KOPT-K1 (cell line): ENCODE results near the gene WFIKKN2.

Source experiments
- H3K27ac ChIP-seq: fragments of 200-600 bp; sonication (generic); 2 replicates; pipeline ENCODE4 v1.5.1; 2016; ENCODE audit warnings: antibody characterized with exemption, mild to moderate bottlenecking, low read depth, low read length; ENCODE audit not compliant: poor library complexity, severe bottlenecking
- H3K36me3 ChIP-seq: fragments of 200-600 bp; sonication (generic); 2 replicates; pipeline ENCODE4 v1.5.1; 2017; ENCODE audit warnings: antibody characterized with exemption, mild to moderate bottlenecking, low read length, moderate library complexity; ENCODE audit not compliant: insufficient read depth
- H3K9me3 ChIP-seq: fragments of 200-600 bp; sonication (generic); 2 replicates; pipeline ENCODE4 v1.5.1; 2017; ENCODE audit warnings: antibody characterized with exemption, low read length, mild to moderate bottlenecking; ENCODE audit not compliant: insufficient read depth, poor library complexity, severe bottlenecking

WFIKKN2 gene

GRCh38 chr17:50835301-50836234, at the start of gene WFIKKN2:
TSS of gene WFIKKN2 (plus strand) at chr17:50835586. CDS start at chr17:50835938, 352 bp downstream.
- no peaks in the 10 kb centered on the region for H3K9me3 ChIP-seq
- H3K36me3 ChIP-seq: no peaks in the 10 kb centered on the region
- no peak within 1 kb of the TSS for H3K27ac ChIP-seq

- no peaks in the 10 kb centered on the region for H3K36me3 ChIP-seq
- H3K27ac ChIP-seq: no peak overlapping the region
- no peaks in the 10 kb centered on the region for H3K9me3 ChIP-seq
These were observed 49.3 kb upstream of the WFIKKN2 start for GRCh38 chr17:50785946-50786570.

GRCh38 chr17:50787106-50787505, 48.3 kb upstream of the WFIKKN2 start:
- no peak overlapping the region for H3K27ac ChIP-seq
- no peaks in the 10 kb centered on the region for H3K9me3 ChIP-seq
- no peaks in the 10 kb centered on the region for H3K36me3 ChIP-seq

- H3K9me3 ChIP-seq: no peaks in the 10 kb centered on the region
- H3K27ac ChIP-seq: no peak overlapping the region
- H3K36me3 ChIP-seq: no peaks in the 10 kb centered on the region
These were observed 44.8 kb upstream of the WFIKKN2 start for GRCh38 chr17:50790618-50791017.

GRCh38 chr17:50792132-50792531, 43.3 kb upstream of the WFIKKN2 start:
- no peak overlapping the region for H3K27ac ChIP-seq
- H3K9me3 ChIP-seq: no peaks in the 10 kb centered on the region
- H3K36me3 ChIP-seq: no peaks in the 10 kb centered on the region

GRCh38 chr17:50793007-50793406, 42.4 kb upstream of the WFIKKN2 start:
- Histone ChIP-seq H3K36me3 (no peaks in the 10 kb centered on the region), H3K27ac (no peak overlapping the region), H3K9me3 (no peaks in the 10 kb centered on the region)

- Histone ChIP-seq H3K9me3 (no peaks in the 10 kb centered on the region), H3K36me3 (no peaks in the 10 kb centered on the region), H3K27ac (no peak overlapping the region)
These were observed 41.0 kb upstream of the WFIKKN2 start for GRCh38 chr17:50794361-50794760.

- Histone ChIP-seq H3K36me3 (no peaks in the 10 kb centered on the region), H3K27ac (no peak overlapping the region), H3K9me3 (no peaks in the 10 kb centered on the region)
These were observed 38.1 kb upstream of the WFIKKN2 start for GRCh38 chr17:50797135-50797810.

- H3K9me3 ChIP-seq: no peaks in the 10 kb centered on the region
- no peaks in the 10 kb centered on the region for H3K36me3 ChIP-seq
- no peak overlapping the region for H3K27ac ChIP-seq
These were observed 36.7 kb upstream of the WFIKKN2 start for GRCh38 chr17:50798424-50799288.

GRCh38 chr17:50799582-50799981, 35.8 kb upstream of the WFIKKN2 start:
- H3K36me3 ChIP-seq: no peaks in the 10 kb centered on the region
- H3K27ac ChIP-seq: no peak overlapping the region
- H3K9me3 ChIP-seq: no peaks in the 10 kb centered on the region

GRCh38 chr17:50800196-50800700, 35.1 kb upstream of the WFIKKN2 start:
- Histone ChIP-seq H3K27ac (no peak overlapping the region), H3K9me3 (no peaks in the 10 kb centered on the region), H3K36me3 (no peaks in the 10 kb centered on the region)

GRCh38 chr17:50802609-50803571, 32.5 kb upstream of the WFIKKN2 start:
- no peaks in the 10 kb centered on the region for H3K9me3 ChIP-seq
- no peaks in the 10 kb centered on the region for H3K36me3 ChIP-seq
- no peak overlapping the region for H3K27ac ChIP-seq

GRCh38 chr17:50803676-50804075, 31.7 kb upstream of the WFIKKN2 start:
- Histone ChIP-seq H3K36me3 (no peaks in the 10 kb centered on the region), H3K27ac (no peak overlapping the region), H3K9me3 (no peaks in the 10 kb centered on the region)
